GM19043 (cell line): ENCODE results near the gene CAB39L.

Experiments
- ATAC-seq: cut with Tn5 transposase; IDR thresholded peaks from one replicate; pipeline ENCODE4 v1.9.1; 2021; ENCODE audit warnings: low read depth; ENCODE audit not compliant: unreplicated experiment

Gene CAB39L

DNA sequence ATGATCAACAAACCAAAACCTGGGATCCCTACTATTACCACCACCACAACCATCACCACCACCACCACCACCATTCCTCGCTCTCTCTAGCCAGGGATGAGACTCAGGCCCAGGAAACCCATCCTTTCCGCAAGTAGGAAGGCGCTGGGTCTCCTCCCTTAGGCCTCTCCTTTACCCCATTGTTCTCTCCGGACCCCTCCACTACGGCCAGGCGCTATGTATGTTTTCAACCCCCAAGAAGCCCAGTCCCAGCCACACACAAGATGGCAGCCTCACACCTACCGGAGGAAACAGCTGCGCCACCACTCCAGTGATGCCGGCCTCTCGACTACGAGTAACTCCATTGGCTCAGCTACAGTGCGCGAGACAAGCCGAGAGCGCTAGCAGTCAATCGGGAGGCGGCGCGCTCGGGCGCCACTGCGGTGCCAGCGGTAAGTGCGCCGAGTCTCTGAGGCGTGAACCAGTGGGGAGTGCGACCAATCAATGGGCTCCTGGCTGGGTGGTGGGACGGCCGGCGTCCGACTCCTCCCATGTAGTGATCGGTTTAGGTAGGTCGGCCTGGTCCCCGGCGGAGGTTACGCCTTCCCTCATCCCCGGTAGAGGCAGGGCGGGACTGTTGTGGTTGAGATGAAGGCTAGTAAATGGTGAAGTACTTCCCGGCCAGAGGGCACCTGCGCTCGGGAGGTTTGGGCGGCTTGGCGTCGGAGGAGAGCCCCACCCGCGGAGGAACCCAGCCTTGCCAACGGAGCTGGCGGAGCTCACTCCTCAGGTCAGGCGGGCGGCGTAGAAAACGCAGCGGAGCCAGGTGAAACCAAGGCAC, at the start of gene CAB39L, which contains the start of gene SETDB2:
TSS of gene CAB39L (minus strand) at position 361 of the 820 bp plus-strand sequence. CDS start 61,154 bp downstream, outside the sequence.
TSS of gene SETDB2 (plus strand) at position 571 of the 820 bp plus-strand sequence. CDS start 7,620 bp downstream, outside the sequence.
- peak; percentile 92 for ATAC-seq

GRCh38 chr13:49488563-49488962, 44.7 kb upstream of the CAB39L start:
- ATAC-seq = no peak

DNA sequence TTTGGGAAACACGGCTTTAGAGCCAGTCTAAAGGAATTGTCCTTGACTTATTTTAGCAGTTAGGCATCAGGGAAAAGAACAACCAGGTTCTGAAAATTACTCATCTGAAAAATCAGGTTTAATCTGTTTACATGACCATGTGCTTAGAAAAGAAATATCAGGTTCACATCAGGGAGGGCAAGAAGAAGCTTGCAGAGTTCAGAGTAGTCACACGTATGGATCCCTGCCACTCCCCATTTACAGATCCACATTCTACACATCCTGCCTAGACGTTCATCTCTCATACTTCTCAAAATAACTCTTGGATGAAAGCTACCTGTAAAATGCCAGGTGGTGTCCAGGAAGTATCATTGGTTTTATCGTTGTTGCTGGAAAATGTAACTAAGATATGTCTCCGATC, 37.9 kb upstream of the CAB39L start:
- ATAC-seq = no peak

DNA sequence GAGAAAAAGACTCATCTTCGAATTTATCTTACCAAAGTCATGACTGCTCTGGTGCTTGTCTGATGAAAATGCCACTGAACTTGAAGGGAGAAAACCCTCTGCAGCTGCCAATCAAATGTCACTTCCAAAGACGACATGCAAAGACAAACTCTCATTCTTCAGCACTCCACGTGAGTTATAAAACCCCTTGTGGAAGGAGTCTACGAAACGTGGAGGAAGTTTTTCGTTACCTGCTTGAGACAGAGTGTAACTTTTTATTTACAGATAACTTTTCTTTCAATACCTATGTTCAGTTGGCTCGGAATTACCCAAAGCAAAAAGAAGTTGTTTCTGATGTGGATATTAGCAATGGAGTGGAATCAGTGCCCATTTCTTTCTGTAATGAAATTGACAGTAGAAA, 32.7 kb upstream of the CAB39L start:
- ATAC-seq = no peak

GRCh38 chr13:49472186-49472585, 28.3 kb upstream of the CAB39L start:
- ATAC-seq = no peak

GRCh38 chr13:49466292-49466838, 22.5 kb upstream of the CAB39L start:
- no peak for ATAC-seq

DNA sequence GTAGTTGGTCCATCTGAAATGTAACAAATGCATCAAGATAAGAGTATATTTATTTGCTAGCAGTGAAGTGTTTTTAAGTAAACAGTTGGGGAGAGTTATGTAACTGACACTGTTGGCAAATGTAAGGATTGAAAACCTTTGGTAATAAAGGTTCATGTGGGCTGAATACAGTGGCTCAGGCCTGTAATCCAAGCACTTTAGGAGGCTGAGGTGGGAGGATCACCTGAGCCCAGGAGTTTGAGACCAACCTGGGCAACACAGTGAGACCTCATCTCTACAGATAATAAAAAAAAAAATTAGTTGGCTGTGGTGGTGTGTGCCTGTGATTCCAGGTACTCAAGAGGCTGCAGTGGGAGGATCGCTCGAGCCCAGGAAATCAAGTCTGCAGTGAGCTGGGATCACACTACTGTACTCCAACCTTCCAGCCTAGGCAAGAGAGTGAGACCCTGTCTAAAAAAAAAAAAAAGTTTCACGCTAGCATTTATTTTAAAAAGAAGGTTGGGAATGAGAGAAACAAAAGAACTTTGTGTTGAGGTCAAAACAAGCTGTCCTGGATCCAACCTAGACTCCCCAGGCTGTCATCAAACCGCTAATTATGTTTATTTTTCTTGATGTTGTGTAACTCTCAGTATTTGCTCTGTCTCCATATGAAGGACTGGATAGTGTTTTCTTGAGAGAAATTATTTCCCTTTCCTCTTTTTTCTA, 20.9 kb upstream of the CAB39L start:
- no peak for ATAC-seq

DNA sequence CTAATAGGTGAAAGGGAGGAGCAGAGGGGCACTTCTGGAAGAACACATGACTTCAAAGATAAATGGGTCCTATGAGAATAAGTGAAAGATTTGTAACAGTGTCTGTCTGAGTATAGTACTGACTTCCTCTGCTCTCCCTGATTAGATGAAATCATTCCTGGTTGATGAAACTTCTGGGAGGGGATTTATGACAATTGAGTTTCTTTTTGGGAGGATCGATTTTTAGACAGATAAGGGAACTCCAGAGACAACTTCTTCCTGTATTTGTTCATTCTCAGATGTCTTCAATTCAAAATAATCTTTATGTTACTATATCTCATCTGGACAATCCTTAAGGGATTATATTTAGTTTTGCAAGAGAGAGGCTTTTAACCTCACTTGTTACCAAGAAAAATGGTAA, 20.2 kb upstream of the CAB39L start:
- no peak for ATAC-seq

DNA sequence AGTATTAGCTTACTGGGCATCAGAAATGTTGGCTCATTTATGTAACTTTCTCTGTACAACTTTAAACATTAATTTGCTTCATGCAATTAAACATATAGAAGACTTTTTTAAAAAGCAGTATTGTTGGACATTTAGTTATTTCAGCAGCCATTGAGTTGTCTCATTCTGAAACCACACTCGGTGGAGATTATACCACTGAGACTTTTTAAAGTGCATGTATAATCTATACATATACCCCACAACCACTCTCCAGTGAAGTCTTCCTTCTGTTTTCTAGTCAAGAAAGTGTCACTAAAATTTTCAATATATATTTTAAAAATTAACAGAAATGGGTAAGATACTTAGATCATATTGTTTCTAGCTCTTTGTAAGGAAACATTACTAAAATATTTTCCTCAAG, 15.7 kb upstream of the CAB39L start:
- no peak for ATAC-seq

GRCh38 chr13:49457221-49457620, 13.4 kb upstream of the CAB39L start:
- no peak for ATAC-seq

GRCh38 chr13:49456156-49456555, 12.3 kb upstream of the CAB39L start:
- ATAC-seq = no peak

DNA sequence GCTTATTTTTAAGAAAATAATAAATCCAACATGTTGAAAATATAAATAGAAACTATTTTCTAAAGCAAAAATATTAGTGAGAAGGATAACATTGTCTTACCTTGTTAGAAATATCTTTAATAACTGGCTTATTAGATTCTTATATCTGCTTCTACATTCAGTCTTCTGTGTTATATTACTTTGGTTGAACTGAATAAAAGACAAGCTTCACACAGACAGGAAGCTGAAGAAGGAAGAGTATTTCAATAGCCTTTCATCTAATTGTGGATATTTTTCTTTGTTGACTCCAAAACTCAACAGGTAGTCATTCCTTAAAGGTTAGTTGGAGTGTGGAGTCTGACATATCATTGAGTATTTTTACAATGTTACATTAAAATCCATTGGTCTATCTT, 11.1 kb upstream of the CAB39L start:
- ATAC-seq = no peak

DNA sequence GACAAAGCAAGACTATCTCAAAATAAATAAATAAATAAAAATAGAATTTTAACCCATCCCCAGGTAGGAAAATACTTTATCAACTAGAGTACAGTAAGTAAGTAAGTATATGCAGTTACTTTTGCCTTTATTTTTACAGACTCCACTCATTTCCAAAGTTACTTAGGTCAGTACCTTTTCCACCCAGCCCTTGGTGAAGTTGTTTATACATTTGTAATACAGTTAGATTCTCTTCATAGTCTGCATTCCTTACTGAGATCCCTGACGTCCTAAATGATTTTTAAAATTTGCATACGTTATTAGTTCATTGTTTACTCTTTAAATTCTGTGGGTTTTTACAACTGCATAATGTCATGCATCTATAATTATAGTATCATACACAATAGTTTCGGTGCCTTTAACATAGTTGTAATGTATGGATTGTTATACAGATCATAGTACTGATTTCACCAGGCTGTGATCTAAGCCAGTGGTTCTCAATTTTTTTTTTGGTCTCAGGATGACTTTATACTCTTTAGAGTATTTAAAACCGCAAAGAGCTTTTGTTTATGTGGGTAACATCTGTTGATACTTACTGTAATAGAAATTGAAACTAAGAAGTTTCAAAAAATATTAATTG, 10.6 kb upstream of the CAB39L start:
- peak; percentile 93 for ATAC-seq

DNA sequence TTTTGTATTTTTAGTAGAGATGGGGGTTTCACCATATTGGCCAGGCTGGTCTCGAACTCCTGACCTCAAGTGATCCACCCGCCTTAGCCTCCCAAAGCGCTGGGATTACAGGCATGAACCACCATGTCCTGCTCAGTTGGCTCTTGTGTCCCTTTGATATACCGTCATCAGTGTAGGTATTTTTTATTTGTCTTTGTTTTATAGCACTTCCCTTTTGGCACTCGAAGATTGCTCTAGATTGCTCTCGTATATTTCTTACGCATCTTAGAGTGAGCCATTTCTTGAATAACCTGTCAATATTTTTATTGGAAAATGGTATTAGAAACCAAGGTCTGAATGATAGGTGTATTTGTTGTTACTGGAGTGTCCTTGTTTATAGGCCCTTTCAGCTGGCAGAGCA, 9.6 kb upstream of the CAB39L start:
- no peak for ATAC-seq

- ATAC-seq = no peak
Measured at GRCh38 chr13:49452725-49453457, 9.0 kb upstream of the CAB39L start.

DNA sequence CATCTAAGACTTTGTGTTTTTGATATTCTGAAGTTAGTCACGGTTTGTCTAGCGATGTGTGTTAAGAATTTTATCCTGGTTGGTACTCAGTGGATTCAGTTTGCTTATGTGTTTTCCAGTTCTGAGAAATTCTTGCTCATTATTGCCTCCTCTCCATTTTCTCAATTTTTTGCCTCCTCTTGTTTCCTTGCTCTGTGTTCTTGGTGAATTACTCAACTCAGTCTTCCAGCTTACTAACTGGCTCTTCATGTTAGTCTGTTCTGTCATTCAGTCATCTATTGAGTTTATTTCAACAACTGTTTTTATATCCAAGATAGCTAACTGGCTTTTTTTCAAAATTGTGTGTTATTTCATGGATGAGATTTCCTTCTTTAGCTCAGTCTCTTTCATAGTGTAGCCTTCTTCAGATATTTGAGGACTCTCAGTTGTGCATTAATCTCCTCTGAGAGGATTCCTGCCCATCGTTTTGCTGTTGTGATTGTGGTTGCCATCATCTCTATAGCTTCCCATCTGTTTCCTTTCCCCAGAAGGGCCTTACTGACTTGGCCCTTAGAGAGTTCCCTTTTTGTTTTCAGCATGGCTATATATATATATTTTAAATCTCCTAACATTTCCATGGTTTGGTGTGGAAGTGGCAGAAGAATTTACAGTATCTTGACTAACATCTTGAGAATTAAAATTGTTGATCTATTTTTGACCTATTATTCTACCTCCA, 6.4 kb upstream of the CAB39L start:
- no peak for ATAC-seq

- no peak for ATAC-seq
Measured at GRCh38 chr13:49448753-49449152, 4.9 kb upstream of the CAB39L start.

DNA sequence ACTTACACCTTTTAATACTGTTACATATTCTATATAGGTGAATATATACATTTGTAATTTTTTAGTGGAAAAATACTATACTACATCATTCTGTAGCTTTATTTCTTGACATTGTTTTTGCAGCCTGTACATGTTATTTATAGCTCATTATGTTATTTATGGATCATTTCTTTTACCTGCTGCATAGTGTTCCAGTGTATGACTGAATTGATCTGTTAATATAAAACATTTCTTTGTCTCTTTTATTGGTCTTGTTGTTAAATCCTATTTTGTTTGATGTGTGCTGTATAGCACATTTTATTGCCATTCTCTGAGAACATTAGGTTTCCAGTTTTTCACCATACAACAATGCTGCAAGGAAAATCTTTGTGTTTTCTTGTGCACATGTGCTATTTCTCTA, 2.6 kb upstream of the CAB39L start:
- no peak for ATAC-seq

GRCh38 chr13:49444524-49445395, 896 bp upstream of the CAB39L start:
- peak; percentile 3 for ATAC-seq
